NB4 (cell line): Measurements from ENCODE around the gene CHCHD6.

ENCODE experiments used
- DNase-seq: peaks from one replicate; pipeline ENCODE4 v3.0.0; 2010; ENCODE audit warnings: low read depth
- H3K4me3 ChIP-seq: one replicate; pipeline ENCODE4 v1.5.1; 2011; ENCODE audit warnings: mild to moderate bottlenecking, low read depth, low read length, moderate library complexity
- MYC ChIP-seq: IDR thresholded peaks from 2 replicates; pipeline ENCODE4 v1.6.1; 2011; ENCODE audit warnings: low read depth, low read length
- POLR2A ChIP-seq: IDR thresholded peaks from 2 replicates; pipeline ENCODE4 v1.6.1; 2011; ENCODE audit warnings: mild to moderate bottlenecking; ENCODE audit not compliant: insufficient read length; ENCODE audit errors: extremely low read depth
- TF ChIP-seq, protein P1 (sequence below): IDR thresholded peaks from one replicate; pipeline ENCODE4 v1.5.1; 2012; ENCODE audit warnings: low read depth, low read length
- TF ChIP-seq, protein P2 (sequence below): IDR thresholded peaks from 2 replicates; pipeline ENCODE4 v1.6.1; 2011; ENCODE audit warnings: low read depth, low read length

Gene CHCHD6

DNA sequence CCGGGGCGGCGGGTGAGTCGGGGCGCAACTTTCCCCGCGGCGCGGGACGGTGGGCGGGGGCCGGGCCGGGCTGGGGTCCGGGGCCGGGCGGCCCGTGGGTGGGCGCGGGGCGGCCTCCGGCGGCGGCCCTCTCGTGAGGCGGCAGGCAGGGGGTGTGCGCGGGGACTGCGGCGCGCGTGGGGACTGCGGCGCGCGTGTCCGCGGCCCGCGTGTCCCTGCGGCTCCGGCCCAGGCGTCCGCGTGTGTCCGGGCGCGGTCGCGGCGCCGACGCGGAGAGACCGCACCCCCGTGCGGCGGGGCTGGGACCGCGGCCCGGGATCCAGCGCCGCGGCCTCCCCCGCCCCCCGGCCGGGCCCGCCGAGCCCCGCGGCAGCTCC is 279.2 kb downstream of the CHCHD6 start:
- TF ChIP-seq POLR2A, result no peak
- TF ChIP-seq MYC, result no peak
- TF ChIP-seq, protein P1, sequence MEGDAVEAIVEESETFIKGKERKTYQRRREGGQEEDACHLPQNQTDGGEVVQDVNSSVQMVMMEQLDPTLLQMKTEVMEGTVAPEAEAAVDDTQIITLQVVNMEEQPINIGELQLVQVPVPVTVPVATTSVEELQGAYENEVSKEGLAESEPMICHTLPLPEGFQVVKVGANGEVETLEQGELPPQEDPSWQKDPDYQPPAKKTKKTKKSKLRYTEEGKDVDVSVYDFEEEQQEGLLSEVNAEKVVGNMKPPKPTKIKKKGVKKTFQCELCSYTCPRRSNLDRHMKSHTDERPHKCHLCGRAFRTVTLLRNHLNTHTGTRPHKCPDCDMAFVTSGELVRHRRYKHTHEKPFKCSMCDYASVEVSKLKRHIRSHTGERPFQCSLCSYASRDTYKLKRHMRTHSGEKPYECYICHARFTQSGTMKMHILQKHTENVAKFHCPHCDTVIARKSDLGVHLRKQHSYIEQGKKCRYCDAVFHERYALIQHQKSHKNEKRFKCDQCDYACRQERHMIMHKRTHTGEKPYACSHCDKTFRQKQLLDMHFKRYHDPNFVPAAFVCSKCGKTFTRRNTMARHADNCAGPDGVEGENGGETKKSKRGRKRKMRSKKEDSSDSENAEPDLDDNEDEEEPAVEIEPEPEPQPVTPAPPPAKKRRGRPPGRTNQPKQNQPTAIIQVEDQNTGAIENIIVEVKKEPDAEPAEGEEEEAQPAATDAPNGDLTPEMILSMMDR, result no peak
- TF ChIP-seq, protein P2, sequence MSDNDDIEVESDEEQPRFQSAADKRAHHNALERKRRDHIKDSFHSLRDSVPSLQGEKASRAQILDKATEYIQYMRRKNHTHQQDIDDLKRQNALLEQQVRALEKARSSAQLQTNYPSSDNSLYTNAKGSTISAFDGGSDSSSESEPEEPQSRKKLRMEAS, result no peak
- DNase-seq, result no peak
- H3K4me3 ChIP-seq, result no peak overlapping the region

DNA sequence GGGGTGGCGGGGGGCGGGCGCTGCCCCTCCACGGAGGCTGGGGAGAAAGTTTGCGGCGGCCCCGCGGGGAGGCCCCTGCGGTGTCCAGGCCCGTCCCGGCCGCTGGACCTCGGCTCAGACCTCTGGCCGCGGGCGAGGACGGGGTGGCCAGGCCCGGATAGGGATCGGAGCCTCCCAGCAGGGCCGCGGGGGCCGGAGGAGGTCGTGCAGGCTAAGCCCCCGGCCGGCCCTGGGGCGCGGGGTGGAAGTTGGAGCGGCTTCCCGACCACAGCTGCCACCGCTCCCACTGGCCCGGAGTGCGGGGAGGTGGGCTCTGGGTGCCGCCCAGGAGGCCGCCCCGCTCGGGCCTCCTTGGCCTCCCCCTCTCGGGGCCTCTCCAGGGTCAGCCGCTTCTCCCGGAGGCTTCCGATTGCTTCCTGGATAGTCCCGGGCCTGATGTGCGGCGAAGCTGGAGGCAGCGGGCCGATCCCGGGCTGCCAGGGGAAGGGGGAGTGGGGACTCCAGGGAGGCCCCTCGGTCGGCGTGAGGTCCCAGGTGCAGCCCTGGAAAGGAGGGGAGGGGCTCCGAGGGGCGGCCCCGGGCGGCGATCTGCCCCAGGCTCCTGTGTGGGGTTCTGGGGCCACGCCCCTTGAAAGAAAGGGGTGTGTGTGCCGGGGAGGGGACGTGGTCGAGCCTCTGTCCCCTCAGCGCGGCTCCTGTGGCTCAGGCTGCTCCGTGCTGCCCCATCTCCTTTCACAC is 279.8 kb downstream of the CHCHD6 start:
- peak; percentile 28 for DNase-seq
- no peak overlapping the region for H3K4me3 ChIP-seq
- TF ChIP-seq, protein P2, result no peak
- TF ChIP-seq, protein P1, result no peak
- TF ChIP-seq POLR2A (no peak), MYC (no peak)

DNA sequence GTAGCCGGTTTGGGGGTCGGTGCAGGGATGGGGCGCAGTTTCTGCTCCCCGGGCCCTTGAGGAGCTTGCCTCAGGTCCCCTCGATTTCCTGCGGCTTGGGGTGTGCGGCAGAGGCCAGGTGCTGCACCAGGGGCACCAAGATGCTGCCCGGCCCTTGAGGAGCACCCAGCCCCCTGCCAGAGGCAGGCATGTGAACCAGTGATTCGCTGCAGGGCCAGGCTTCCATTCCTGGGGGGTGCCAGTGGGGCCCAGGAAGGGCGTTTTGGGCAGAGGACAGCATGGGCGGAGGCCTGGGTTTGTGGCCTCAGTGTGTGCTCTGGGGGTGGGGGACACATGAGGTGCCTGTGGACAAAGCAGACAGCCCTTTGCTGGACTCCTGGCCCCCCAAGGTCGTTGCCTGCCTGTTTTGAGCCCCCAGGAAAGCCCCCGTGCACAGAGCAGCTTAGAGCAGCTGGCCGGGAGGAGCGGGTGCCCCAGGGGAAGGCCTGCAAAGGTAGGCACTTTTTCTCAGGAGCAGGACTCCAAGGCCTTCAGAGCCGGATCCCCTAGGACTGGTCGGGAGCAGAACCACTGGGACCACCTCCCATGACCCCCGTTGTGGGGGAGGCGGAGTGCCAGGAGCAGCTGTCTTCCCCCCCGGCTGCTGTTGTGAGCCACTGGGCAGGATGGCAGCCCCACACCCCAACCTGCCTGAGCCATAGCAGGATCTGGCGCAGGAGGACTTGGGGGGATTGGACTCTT is 280.5 kb downstream of the CHCHD6 start:
- H3K4me3 ChIP-seq, result no peak overlapping the region
- DNase-seq, result no peak
- TF ChIP-seq MYC, result no peak
- TF ChIP-seq, protein P2, result no peak
- no peak for TF ChIP-seq POLR2A
- TF ChIP-seq, protein P1, result no peak

DNA sequence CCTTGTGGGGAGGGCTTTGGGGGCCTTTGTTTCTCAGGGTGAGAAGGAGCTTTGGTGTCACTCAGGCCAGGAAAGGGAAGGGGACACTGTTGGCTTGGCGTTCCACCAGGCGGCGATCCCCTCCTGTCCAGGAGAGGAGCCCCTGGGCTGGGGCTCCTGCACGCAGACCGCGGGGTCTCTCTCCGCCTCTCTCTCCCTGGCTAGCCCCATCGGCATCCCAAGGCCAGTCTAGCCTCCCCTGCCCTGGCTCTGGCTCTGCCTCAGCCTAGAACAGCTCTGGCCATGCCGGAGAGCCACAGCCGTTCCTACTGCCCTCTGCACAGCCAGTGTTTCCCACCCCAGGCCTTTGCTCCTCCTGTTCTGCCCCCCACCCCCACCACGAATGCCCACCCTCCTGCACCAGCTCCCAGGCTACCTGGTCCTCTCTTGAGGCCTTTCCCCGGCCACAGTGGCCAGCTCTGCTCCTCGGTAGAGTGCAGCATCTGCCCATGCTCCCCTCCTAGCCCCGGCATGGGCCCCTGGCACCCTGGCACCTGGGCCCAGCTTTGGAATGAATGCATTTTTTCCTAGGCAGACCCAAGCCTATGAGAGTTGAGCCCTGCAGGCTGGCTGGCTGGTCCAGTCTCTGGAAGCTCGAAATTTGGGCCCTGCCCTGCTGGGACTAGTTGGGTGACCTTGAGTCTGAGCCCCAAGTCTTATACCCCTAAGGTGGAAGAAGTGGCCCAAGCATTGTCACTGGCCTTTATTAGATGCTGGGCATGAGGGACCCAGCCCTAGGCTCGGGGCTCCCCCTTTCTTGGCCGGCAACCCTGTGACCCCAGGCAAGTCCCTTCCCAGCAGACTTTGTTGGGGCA is 281.3 kb downstream of the CHCHD6 start:
- TF ChIP-seq, protein P1, result no peak
- TF ChIP-seq, protein P2, result no peak
- TF ChIP-seq POLR2A, result no peak
- no peak for TF ChIP-seq MYC
- DNase-seq, result no peak
- no peak overlapping the region for H3K4me3 ChIP-seq

DNA sequence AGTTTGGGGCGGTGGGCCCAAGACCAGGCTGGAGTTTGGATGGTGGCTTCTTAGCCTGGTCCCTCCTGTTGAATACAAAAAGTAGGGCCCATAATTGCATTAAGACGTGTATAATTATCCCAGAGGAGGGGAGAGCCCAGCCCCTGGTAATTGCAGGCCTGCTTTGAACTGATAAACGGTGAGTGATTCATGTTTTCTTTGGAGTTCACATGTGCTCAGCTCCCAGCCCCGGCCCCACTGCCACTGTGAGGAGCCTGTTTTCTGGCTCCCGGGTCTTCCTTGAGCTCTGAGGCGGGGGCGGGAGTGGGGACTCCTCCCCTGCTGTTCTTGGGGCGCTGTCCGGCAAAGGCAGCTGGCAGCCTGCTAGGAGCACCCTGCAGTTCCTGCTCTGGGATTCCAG is 282.0 kb downstream of the CHCHD6 start:
- TF ChIP-seq, protein P2, result no peak
- H3K4me3 ChIP-seq, result no peak overlapping the region
- DNase-seq, result no peak

DNA sequence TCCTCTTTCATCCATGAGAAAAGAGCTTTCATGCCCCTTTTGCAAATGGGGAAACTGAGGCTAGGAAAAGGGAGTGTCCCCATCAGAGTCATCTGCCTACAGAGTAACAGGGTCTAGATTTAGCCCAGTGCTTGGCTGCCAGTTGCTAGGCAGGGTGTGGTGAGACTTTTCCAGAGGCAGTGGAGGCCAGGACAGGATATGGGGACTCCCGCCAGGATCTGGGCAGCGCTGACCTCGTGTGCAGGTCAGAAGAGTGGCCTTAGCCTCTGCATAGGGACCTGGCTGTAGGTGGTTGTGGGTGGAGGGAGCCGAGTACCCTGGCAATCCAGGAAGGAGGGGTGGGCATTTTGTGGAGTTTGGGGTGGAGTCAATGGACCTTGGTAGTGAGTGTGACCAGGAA is 283.1 kb downstream of the CHCHD6 start:
- TF ChIP-seq, protein P1, result no peak
- TF ChIP-seq, protein P2, result no peak
- TF ChIP-seq POLR2A (no peak), MYC (no peak)
- no peak for DNase-seq
- no peak overlapping the region for H3K4me3 ChIP-seq
